Measurements from ENCODE around the gene GPR6. TPM values are rescaled to one million over a fixed set of nuclear protein-coding genes. Genes with fewer than 3 reads are reported as not detected.

GPR6 gene
- not detected for total RNA-seq
- long read RNA-seq = 0 reads

GRCh38 chr6:109978174-109979032 is at the start of gene GPR6:
GPR6 (plus strand) TSS chr6:109978311; CDS start chr6:109979113, 802 bp downstream.
- WGBS (ENCODE audit: insufficient coverage, low coverage, low lambda C conversion rate, missing lambda C conversion rate) = 24% methylated on average over 5 of the region's 50 CpGs
- peak; percentile 69 to 89 (median 84) for ATAC-seq
- intact Hi-C loops (cut with DNase I) = no loop called here

GRCh38 chr6:109934293-109934692 is 43.8 kb upstream of the GPR6 start:
- peak in 1 of 4 donors; percentile 45 for ATAC-seq

More at GRCh38 chr6:109978174-109979032, at the start of gene GPR6:
- Histone ChIP-seq H3K27me3 (peaks cover 0 to 15% of the 10 kb centered on the region in 2 donors), H3K4me3 (no peak within 1 kb of the TSS), H3K27ac (no peak within 1 kb of the TSS), H3K9me3 (no peaks in the 10 kb centered on the region), H3K36me3 (no peaks in the 10 kb centered on the region), H3K4me1 (no peaks in the 10 kb centered on the region)
- TF ChIP-seq CTCF (IDR thresholded peaks at IDR 0.05) (no peak), POLR2A (IDR thresholded peaks at IDR 0.05) (no peak)
- peak; percentile 66 to 75 (median 69) for DNase-seq

GRCh38 chr6:109939654-109940053 is 38.5 kb upstream of the GPR6 start:
- no peaks in the 10 kb centered on the region for H3K27me3 ChIP-seq
- 82% methylated on average over 2 of the region's 2 CpGs for WGBS (ENCODE audit: insufficient coverage, low coverage, low lambda C conversion rate, missing lambda C conversion rate)
- H3K9me3 ChIP-seq = no peaks in the 10 kb centered on the region
- intact Hi-C loops (cut with DNase I) = no loop called here
- no peak overlapping the region for H3K4me3 ChIP-seq
- ATAC-seq (no peak), DNase-seq (no peak)
- no peaks in the 10 kb centered on the region for H3K36me3 ChIP-seq
- H3K4me1 ChIP-seq = no peaks in the 10 kb centered on the region
- no peak overlapping the region for H3K27ac ChIP-seq
- TF ChIP-seq POLR2A (IDR thresholded peaks at IDR 0.05) = no peak
- TF ChIP-seq CTCF (IDR thresholded peaks at IDR 0.05) = no peak

More at GRCh38 chr6:109934293-109934692, 43.8 kb upstream of the GPR6 start:
- Histone ChIP-seq H3K9me3 (no peaks in the 10 kb centered on the region), H3K36me3 (no peaks in the 10 kb centered on the region), H3K27ac (no peak overlapping the region), H3K4me1 (no peaks in the 10 kb centered on the region), H3K27me3 (no peaks in the 10 kb centered on the region), H3K4me3 (no peak overlapping the region)
- intact Hi-C loops (cut with DNase I) = no loop called here
- TF ChIP-seq POLR2A (IDR thresholded peaks at IDR 0.05) (no peak), CTCF (IDR thresholded peaks at IDR 0.05) (no peak)
- 80% methylated on average over 3 of the region's 8 CpGs for WGBS (ENCODE audit: insufficient coverage, low coverage, low lambda C conversion rate, missing lambda C conversion rate)
- DNase-seq = no peak

GRCh38 chr6:109944448-109944847 is 33.7 kb upstream of the GPR6 start:
- H3K4me3 ChIP-seq = no peak overlapping the region
- no peaks in the 10 kb centered on the region for H3K9me3 ChIP-seq
- intact Hi-C loops (cut with DNase I) = no loop called here
- no peak for ATAC-seq
- DNase-seq = no peak
- WGBS (ENCODE audit: insufficient coverage, low coverage, low lambda C conversion rate, missing lambda C conversion rate) = 65% methylated on average over 2 of the region's 4 CpGs
- H3K27ac ChIP-seq = no peak overlapping the region
- H3K4me1 ChIP-seq = no peaks in the 10 kb centered on the region
- no peaks in the 10 kb centered on the region for H3K36me3 ChIP-seq
- H3K27me3 ChIP-seq = no peaks in the 10 kb centered on the region
- no peak for TF ChIP-seq CTCF (IDR thresholded peaks at IDR 0.05)
- TF ChIP-seq POLR2A (IDR thresholded peaks at IDR 0.05) = no peak

Measured in right lobe of liver (tissue), 6 donors.